ENCODE results near the gene PCSK1N. TPM values are rescaled to one million over a fixed set of nuclear protein-coding genes. Genes with fewer than 3 reads are reported as not detected.

PCSK1N gene
- total and polyA plus RNA-seq, 7 donors = 0.44 TPM; not detected in 6

GRCh38 chrX:48789366-48790220 is 45.8 kb downstream of the PCSK1N start:
- no peak for TF ChIP-seq CTCF (IDR thresholded peaks at IDR 0.05)
- Histone ChIP-seq H3K36me3 (ENCODE audit: insufficient read depth in 1 of 2, low read depth in 1 of 2) (no peaks in the 10 kb centered on the region), H3K27me3 (ENCODE audit: insufficient read depth in 3 of 3, low read length in 2 of 3) (peaks cover 0 to 37% (median 0%) of the 10 kb centered on the region in 3 donors), H3K9me3 (no peaks in the 10 kb centered on the region), H3K4me3 (no peak overlapping the region), H3K27ac (no peak overlapping the region), H3K4me1 (no peaks in the 10 kb centered on the region)
- WGBS, 3 donors = 71 to 84% (median 83%) methylated on average over 7 of the region's 7 CpGs
- no peak for ATAC-seq
- intact Hi-C loops (cut with DNase I) = no loop called here
- no peak for DNase-seq

- Histone ChIP-seq H3K36me3 (ENCODE audit: insufficient read depth in 1 of 2, low read depth in 1 of 2) (no peaks in the 10 kb centered on the region), H3K27ac (no peak overlapping the region), H3K4me1 (no peaks in the 10 kb centered on the region), H3K9me3 (no peaks in the 10 kb centered on the region), H3K4me3 (no peak overlapping the region), H3K27me3 (ENCODE audit: insufficient read depth in 3 of 3, low read length in 2 of 3) (peaks cover 0 to 37% (median 0%) of the 10 kb centered on the region in 3 donors)
- TF ChIP-seq CTCF (IDR thresholded peaks at IDR 0.05) = no peak
- ATAC-seq (no peak), DNase-seq (no peak)
- intact Hi-C loops (cut with DNase I) = no loop called here
- WGBS, 3 donors = 50 to 60% (median 53%) methylated on average over 13 to 17 of the region's 17 CpGs
These were observed 47.6 kb downstream of the PCSK1N start for GRCh38 chrX:48787505-48788443.

- H3K27me3 ChIP-seq (ENCODE audit: insufficient read depth in 3 of 3, low read length in 2 of 3) = peaks cover 0 to 37% (median 0%) of the 10 kb centered on the region in 3 donors
- H3K4me3 ChIP-seq = no peak overlapping the region
- no peaks in the 10 kb centered on the region for H3K36me3 ChIP-seq (ENCODE audit: insufficient read depth in 1 of 2, low read depth in 1 of 2)
- H3K4me1 ChIP-seq = no peaks in the 10 kb centered on the region
- intact Hi-C loops (cut with DNase I) = no loop called here
- no peak for TF ChIP-seq CTCF (IDR thresholded peaks at IDR 0.05)
- ATAC-seq = no peak
- DNase-seq = no peak
- H3K9me3 ChIP-seq = no peaks in the 10 kb centered on the region
- 59 to 75% (median 67%) methylated on average over 6 of the region's 6 CpGs for WGBS, 3 donors
- no peak overlapping the region for H3K27ac ChIP-seq
These were observed 48.4 kb downstream of the PCSK1N start for GRCh38 chrX:48786825-48787504.

- TF ChIP-seq CTCF (IDR thresholded peaks at IDR 0.05) = no peak
- H3K27me3 ChIP-seq (ENCODE audit: insufficient read depth in 3 of 3, low read length in 2 of 3) = peaks cover 0 to 37% (median 0%) of the 10 kb centered on the region in 3 donors
- 57 to 73% (median 60%) methylated on average over 3 to 7 of the region's 7 CpGs for WGBS, 3 donors
- no peak for ATAC-seq
- H3K4me1 ChIP-seq = no peaks in the 10 kb centered on the region
- intact Hi-C loops (cut with DNase I) = no loop called here
- H3K36me3 ChIP-seq (ENCODE audit: insufficient read depth in 1 of 2, low read depth in 1 of 2) = no peaks in the 10 kb centered on the region
- DNase-seq = no peak
- H3K27ac ChIP-seq = no peak within 1 kb of the TSS
- H3K4me3 ChIP-seq = no peak within 1 kb of the TSS
- H3K9me3 ChIP-seq = no peaks in the 10 kb centered on the region
These were observed 49.0 kb downstream of the PCSK1N start, which contains the start of gene GATA1 for GRCh38 chrX:48786341-48786800. Gene GATA1, plus strand, starts transcription at chrX:48786590. Its CDS starts 4,520 bp downstream, at chrX:48791110.
